Measurements from ENCODE around the gene PRKG1. TPM values are rescaled to one million over a fixed set of nuclear protein-coding genes. Genes with fewer than 3 reads are reported as not detected.

Gene PRKG1
- total and polyA plus RNA-seq, 8 donors, result 1.2 to 9.6 (median 2.9) TPM

GRCh38 chr10:51196508-51197175 is 122.4 kb downstream of the PRKG1 start:
- ATAC-seq (peak in 3 of 4 donors; percentile 50 to 81 (median 60)), FAIRE-seq (no peak), DNase-seq (no peak)
- H3K4me3 ChIP-seq, result no peak overlapping the region
- H3K27ac ChIP-seq, result no peak overlapping the region
- intact Hi-C loops (cut with DNase I), result no loop called here
- no peaks in the 10 kb centered on the region for H3K9me3 ChIP-seq
- H3K4me1 ChIP-seq, result peaks cover 0 to 5% (median 3%) of the 10 kb centered on the region in 3 donors
- TF ChIP-seq CTCF (IDR thresholded peaks at IDR 0.05), result no peak
- no peaks in the 10 kb centered on the region for H3K27me3 ChIP-seq
- H3K36me3 ChIP-seq, result no peaks in the 10 kb centered on the region
- 78 to 94% methylated on average over 1 of the region's 1 CpG for WGBS, 2 donors

- intact Hi-C loops (cut with DNase I), result no loop called here
- ATAC-seq, result no peak
- WGBS, 2 donors, result 69 to 88% methylated on average over 3 of the region's 3 CpGs
Observed at GRCh38 chr10:51198170-51198569, 123.9 kb downstream of the PRKG1 start.

GRCh38 chr10:51201947-51202346 is 127.7 kb downstream of the PRKG1 start:
- H3K27ac ChIP-seq, result no peak overlapping the region
- no peak for ATAC-seq
- WGBS, 2 donors, result 81 to 87% methylated on average over 1 of the region's 1 CpG
- no peaks in the 10 kb centered on the region for H3K27me3 ChIP-seq
- FAIRE-seq, result no peak
- no peaks in the 10 kb centered on the region for H3K4me1 ChIP-seq
- DNase-seq, result no peak
- no peak overlapping the region for H3K4me3 ChIP-seq
- no peak for TF ChIP-seq CTCF (IDR thresholded peaks at IDR 0.05)
- no peaks in the 10 kb centered on the region for H3K9me3 ChIP-seq
- H3K36me3 ChIP-seq, result no peaks in the 10 kb centered on the region
- intact Hi-C loops (cut with DNase I), result no loop called here

More at GRCh38 chr10:51198170-51198569, 123.9 kb downstream of the PRKG1 start:
- Histone ChIP-seq H3K9me3 (no peaks in the 10 kb centered on the region), H3K27ac (no peak overlapping the region), H3K36me3 (no peaks in the 10 kb centered on the region), H3K4me1 (peaks cover 0 to 5% (median 3%) of the 10 kb centered on the region in 3 donors), H3K27me3 (no peaks in the 10 kb centered on the region), H3K4me3 (no peak overlapping the region)
- no peak for TF ChIP-seq CTCF (IDR thresholded peaks at IDR 0.05)
- DNase-seq (no peak), FAIRE-seq (no peak)

- H3K27ac ChIP-seq, result no peak overlapping the region
- no peak overlapping the region for H3K4me3 ChIP-seq
- no peak for TF ChIP-seq CTCF (IDR thresholded peaks at IDR 0.05)
- FAIRE-seq, result no peak
- no peaks in the 10 kb centered on the region for H3K36me3 ChIP-seq
- no peaks in the 10 kb centered on the region for H3K27me3 ChIP-seq
- intact Hi-C loops (cut with DNase I), result no loop called here
- no peaks in the 10 kb centered on the region for H3K9me3 ChIP-seq
- ATAC-seq, result no peak
- no peaks in the 10 kb centered on the region for H3K4me1 ChIP-seq
- DNase-seq, result no peak
- WGBS, 2 donors, result 93 to 97% methylated on average over 2 of the region's 2 CpGs
Observed at GRCh38 chr10:51203359-51203758, 129.1 kb downstream of the PRKG1 start.

- no peaks in the 10 kb centered on the region for H3K36me3 ChIP-seq
- no peak for TF ChIP-seq CTCF (IDR thresholded peaks at IDR 0.05)
- no peaks in the 10 kb centered on the region for H3K27me3 ChIP-seq
- H3K4me3 ChIP-seq, result no peak overlapping the region
- no peaks in the 10 kb centered on the region for H3K4me1 ChIP-seq
- no peak overlapping the region for H3K27ac ChIP-seq
- FAIRE-seq (no peak), ATAC-seq (no peak), DNase-seq (no peak)
- no peaks in the 10 kb centered on the region for H3K9me3 ChIP-seq
- 50 to 81% methylated on average over 2 of the region's 2 CpGs for WGBS, 2 donors
- intact Hi-C loops (cut with DNase I), result no loop called here
Observed at GRCh38 chr10:51204066-51204465, 129.8 kb downstream of the PRKG1 start.
